Measurements from ENCODE around the gene GDF3.

Gene GDF3

GRCh38 chr12:7719946-7720730, 24.6 kb upstream of the GDF3 start:
- DNase-seq, result no peak
- Mint-ChIP-seq H3K9me3 (peaks cover 3% of the 10 kb centered on the region), H3K27ac (no peak overlapping the region), H3K4me3 (no peak overlapping the region), H3K36me3 (ENCODE audit: low read depth) (no peaks in the 10 kb centered on the region), H3K4me1 (peaks cover 9% of the 10 kb centered on the region), H3K27me3 (ENCODE audit: low read depth, poor library complexity) (no peaks in the 10 kb centered on the region)
- TF ChIP-seq CTCF (IDR thresholded peaks at IDR 0.05), result no peak

- Mint-ChIP-seq H3K9me3 (peaks cover 11% of the 10 kb centered on the region), H3K36me3 (ENCODE audit: low read depth) (no peaks in the 10 kb centered on the region), H3K27ac (no peak overlapping the region), H3K4me1 (peaks cover 9% of the 10 kb centered on the region), H3K27me3 (ENCODE audit: low read depth, poor library complexity) (no peaks in the 10 kb centered on the region), H3K4me3 (no peak overlapping the region)
- no peak for DNase-seq
- TF ChIP-seq CTCF (IDR thresholded peaks at IDR 0.05), result no peak
These were observed 20.8 kb upstream of the GDF3 start for GRCh38 chr12:7716381-7716780.

GRCh38 chr12:7712841-7713442, 17.4 kb upstream of the GDF3 start:
- no peak overlapping the region for H3K4me3 Mint-ChIP-seq
- peaks cover 16% of the 10 kb centered on the region for H3K9me3 Mint-ChIP-seq
- H3K4me1 Mint-ChIP-seq, result peaks cover 20% of the 10 kb centered on the region
- DNase-seq, result no peak
- H3K27me3 Mint-ChIP-seq (ENCODE audit: low read depth, poor library complexity), result no peaks in the 10 kb centered on the region
- H3K36me3 Mint-ChIP-seq (ENCODE audit: low read depth), result no peaks in the 10 kb centered on the region
- no peak overlapping the region for H3K27ac Mint-ChIP-seq
- TF ChIP-seq CTCF (IDR thresholded peaks at IDR 0.05), result no peak

GRCh38 chr12:7711133-7711532, 15.6 kb upstream of the GDF3 start, which contains the start of gene DPPA3:
Gene DPPA3 (plus strand): TSS chr12:7711433. CDS start chr12:7711571, 138 bp downstream.
- Mint-ChIP-seq H3K9me3 (peaks cover 16% of the 10 kb centered on the region), H3K27me3 (ENCODE audit: low read depth, poor library complexity) (peaks cover under 1% of the 10 kb centered on the region), H3K4me1 (peaks cover 12% of the 10 kb centered on the region), H3K36me3 (ENCODE audit: low read depth) (no peaks in the 10 kb centered on the region), H3K4me3 (no peak within 1 kb of the TSS), H3K27ac (no peak within 1 kb of the TSS)
- no peak for DNase-seq
- no peak for TF ChIP-seq CTCF (IDR thresholded peaks at IDR 0.05)

GRCh38 chr12:7709969-7710675, 14.5 kb upstream of the GDF3 start:
- H3K4me1 Mint-ChIP-seq, result peaks cover 11% of the 10 kb centered on the region
- H3K4me3 Mint-ChIP-seq, result no peak overlapping the region
- no peak overlapping the region for H3K27ac Mint-ChIP-seq
- peaks cover 19% of the 10 kb centered on the region for H3K9me3 Mint-ChIP-seq
- H3K36me3 Mint-ChIP-seq (ENCODE audit: low read depth), result no peaks in the 10 kb centered on the region
- no peak for TF ChIP-seq CTCF (IDR thresholded peaks at IDR 0.05)
- no peak for DNase-seq
- peaks cover 5% of the 10 kb centered on the region for H3K27me3 Mint-ChIP-seq (ENCODE audit: low read depth, poor library complexity)
